Endothelial cell (in vitro differentiated cells): ENCODE results near the gene OR3A2. TPM values are rescaled to one million over a fixed set of nuclear protein-coding genes. Genes with fewer than 3 reads are reported as not detected.

Source experiments
- DNase-seq: peaks from one replicate; pipeline ENCODE4 v3.0.0; 2021; ENCODE audit warnings: low spot score
- H3K27ac Mint-ChIP-seq: one replicate; pipeline ENCODE4 v1.8.0; 2021; ENCODE audit warnings: mixed read lengths, inconsistent platforms; ENCODE audit not compliant: unreplicated experiment
- H3K27me3 Mint-ChIP-seq: one replicate; pipeline ENCODE4 v1.8.0; 2021; ENCODE audit warnings: mild to moderate bottlenecking, moderate library complexity, mixed read lengths, inconsistent platforms; ENCODE audit not compliant: unreplicated experiment
- H3K36me3 Mint-ChIP-seq: one replicate; pipeline ENCODE4 v1.8.0; 2021; ENCODE audit warnings: mild to moderate bottlenecking, low read depth, mixed read lengths, inconsistent platforms; ENCODE audit not compliant: unreplicated experiment
- H3K4me1 Mint-ChIP-seq: one replicate; pipeline ENCODE4 v1.8.0; 2021; ENCODE audit warnings: mild to moderate bottlenecking, mixed read lengths, inconsistent platforms; ENCODE audit not compliant: unreplicated experiment
- H3K4me3 Mint-ChIP-seq: one replicate; pipeline ENCODE4 v1.8.0; 2021; ENCODE audit warnings: mild to moderate bottlenecking, mixed read lengths, inconsistent platforms; ENCODE audit not compliant: unreplicated experiment
- H3K9me3 Mint-ChIP-seq: one replicate; pipeline ENCODE4 v1.8.0; 2021; ENCODE audit warnings: mixed read lengths, inconsistent platforms; ENCODE audit not compliant: unreplicated experiment
- total RNA-seq: library from RNA; stranded (reverse); fragmentation: NEBNext Ultra II Directional; extraction: Animal tissue kit (Norgen Biotek cat#: 25700); gene quantifications from one replicate; pipeline ENCODE4 v1.2.1, GENCODE V29; 2021; ENCODE audit not compliant: unreplicated experiment
- TF ChIP-seq, protein P1 (sequence below): fragments of 200-600 bp; sonication (generic); IDR thresholded peaks from one replicate; pipeline ENCODE4 v1.5.0; 2021; ENCODE audit warnings: antibody characterized with exemption; ENCODE audit not compliant: unreplicated experiment

OR3A2 gene
- total RNA-seq, 1 donor from 2014 or later: not detected

DNA sequence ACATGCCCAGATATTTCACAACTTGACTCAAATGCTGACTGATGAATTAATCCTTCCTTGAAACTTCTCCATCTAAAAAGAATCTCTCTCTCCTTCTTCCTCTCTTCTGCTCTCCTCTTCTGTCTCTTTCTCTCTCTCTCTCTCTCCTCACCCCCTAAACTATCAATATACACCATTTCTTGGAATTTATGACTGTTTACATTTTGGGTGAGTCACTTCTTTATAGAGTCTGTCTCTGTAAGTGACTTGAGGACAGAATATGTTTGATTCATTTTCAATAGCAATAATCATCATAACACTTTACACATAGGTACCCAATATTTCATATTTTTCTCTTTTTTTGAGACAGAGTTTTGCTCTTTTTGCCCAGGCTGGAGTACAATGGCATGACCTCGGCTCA lies 103.2 kb downstream of the OR3A2 start:
- Mint-ChIP-seq H3K4me1 (no peaks in the 10 kb centered on the region), H3K4me3 (no peak overlapping the region), H3K36me3 (no peaks in the 10 kb centered on the region), H3K27me3 (peaks cover 3% of the 10 kb centered on the region), H3K9me3 (no peaks in the 10 kb centered on the region), H3K27ac (no peak overlapping the region)
- TF ChIP-seq, protein P1, sequence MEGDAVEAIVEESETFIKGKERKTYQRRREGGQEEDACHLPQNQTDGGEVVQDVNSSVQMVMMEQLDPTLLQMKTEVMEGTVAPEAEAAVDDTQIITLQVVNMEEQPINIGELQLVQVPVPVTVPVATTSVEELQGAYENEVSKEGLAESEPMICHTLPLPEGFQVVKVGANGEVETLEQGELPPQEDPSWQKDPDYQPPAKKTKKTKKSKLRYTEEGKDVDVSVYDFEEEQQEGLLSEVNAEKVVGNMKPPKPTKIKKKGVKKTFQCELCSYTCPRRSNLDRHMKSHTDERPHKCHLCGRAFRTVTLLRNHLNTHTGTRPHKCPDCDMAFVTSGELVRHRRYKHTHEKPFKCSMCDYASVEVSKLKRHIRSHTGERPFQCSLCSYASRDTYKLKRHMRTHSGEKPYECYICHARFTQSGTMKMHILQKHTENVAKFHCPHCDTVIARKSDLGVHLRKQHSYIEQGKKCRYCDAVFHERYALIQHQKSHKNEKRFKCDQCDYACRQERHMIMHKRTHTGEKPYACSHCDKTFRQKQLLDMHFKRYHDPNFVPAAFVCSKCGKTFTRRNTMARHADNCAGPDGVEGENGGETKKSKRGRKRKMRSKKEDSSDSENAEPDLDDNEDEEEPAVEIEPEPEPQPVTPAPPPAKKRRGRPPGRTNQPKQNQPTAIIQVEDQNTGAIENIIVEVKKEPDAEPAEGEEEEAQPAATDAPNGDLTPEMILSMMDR: no peak
- no peak for DNase-seq

DNA sequence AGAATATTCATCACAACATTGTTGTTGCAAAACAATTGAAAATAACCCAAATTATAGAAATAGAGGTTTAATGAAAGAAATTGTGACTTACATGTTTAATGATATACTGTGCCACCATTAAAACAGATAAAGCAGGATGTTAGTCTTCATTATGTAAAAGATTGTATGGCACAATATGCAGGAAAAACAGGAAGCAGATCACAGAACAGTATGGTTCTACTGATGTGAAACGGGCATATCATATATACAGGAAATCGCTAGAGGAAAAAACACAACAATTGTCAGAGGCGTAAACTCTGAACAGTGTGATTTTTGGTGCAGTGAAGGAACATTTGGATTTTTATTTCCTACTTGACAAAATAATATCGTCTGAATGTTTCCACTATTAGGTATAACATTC lies 110.0 kb downstream of the OR3A2 start:
- no peak overlapping the region for H3K4me3 Mint-ChIP-seq
- H3K27ac Mint-ChIP-seq: no peak overlapping the region
- H3K36me3 Mint-ChIP-seq: no peaks in the 10 kb centered on the region
- TF ChIP-seq, protein P1: no peak
- no peak for DNase-seq
- no peaks in the 10 kb centered on the region for H3K27me3 Mint-ChIP-seq
- H3K4me1 Mint-ChIP-seq: no peaks in the 10 kb centered on the region
- no peaks in the 10 kb centered on the region for H3K9me3 Mint-ChIP-seq

DNA sequence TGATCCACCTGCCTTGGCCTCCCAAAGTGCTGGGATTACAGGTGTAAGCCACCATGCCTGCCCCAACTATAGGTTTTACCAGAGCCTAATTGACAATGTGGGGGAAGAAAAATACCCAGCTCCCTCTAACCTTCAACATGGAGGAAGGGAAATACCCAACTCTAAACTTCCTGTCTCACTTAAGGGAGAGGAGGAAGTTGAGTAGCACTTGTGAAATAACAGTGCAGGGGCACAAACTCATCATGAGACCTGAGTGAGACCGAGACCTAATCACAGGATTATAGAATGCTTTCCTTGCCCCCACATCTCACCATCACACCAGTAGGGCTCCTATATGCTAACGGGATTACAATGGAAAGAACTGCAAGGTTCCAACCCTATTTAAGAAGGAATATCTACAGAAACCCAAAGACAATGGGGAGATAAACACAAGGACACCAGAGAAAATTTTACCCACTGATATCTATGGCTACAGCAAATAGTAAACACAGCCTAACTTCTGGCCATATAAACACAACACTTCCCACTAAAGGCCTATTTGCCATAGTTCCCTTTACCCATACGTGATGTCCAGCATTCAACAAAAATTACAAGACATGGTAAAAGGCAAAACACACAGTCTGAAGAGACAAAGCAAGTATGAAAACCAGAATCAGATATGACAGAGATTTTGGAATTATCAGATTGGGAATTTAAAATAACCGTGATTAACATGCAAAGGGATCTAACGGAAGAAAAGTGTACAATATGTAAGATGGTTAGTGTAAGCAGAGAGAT lies 114.8 kb downstream of the OR3A2 start:
- no peaks in the 10 kb centered on the region for H3K4me1 Mint-ChIP-seq
- H3K36me3 Mint-ChIP-seq: no peaks in the 10 kb centered on the region
- no peak overlapping the region for H3K27ac Mint-ChIP-seq
- peaks cover 2% of the 10 kb centered on the region for H3K27me3 Mint-ChIP-seq
- TF ChIP-seq, protein P1: no peak
- no peak overlapping the region for H3K4me3 Mint-ChIP-seq
- no peaks in the 10 kb centered on the region for H3K9me3 Mint-ChIP-seq
- DNase-seq: no peak

DNA sequence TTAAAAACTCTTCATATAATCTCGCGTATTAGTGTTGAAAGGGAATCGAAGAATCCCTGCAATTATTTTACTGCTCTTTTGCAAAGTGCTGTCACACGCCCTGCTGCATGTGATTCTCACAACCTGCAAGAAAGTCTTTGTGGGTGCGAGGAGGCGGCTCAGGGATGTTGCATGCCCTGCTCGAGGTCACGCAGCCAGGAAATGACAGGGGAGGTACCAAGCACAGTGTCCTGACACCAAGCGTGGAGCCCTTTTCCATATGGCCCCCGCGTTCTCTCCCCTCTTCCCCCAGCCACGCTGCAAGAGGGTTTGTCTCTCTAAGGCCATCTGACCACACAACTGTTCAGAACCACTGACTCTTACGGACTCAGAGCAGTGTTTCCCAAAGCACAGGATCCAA lies 125.5 kb downstream of the OR3A2 start:
- Mint-ChIP-seq H3K9me3 (no peaks in the 10 kb centered on the region), H3K36me3 (no peaks in the 10 kb centered on the region), H3K27me3 (peaks cover 4% of the 10 kb centered on the region), H3K4me3 (no peak overlapping the region), H3K27ac (no peak overlapping the region), H3K4me1 (no peaks in the 10 kb centered on the region)
- TF ChIP-seq, protein P1: no peak
- no peak for DNase-seq

DNA sequence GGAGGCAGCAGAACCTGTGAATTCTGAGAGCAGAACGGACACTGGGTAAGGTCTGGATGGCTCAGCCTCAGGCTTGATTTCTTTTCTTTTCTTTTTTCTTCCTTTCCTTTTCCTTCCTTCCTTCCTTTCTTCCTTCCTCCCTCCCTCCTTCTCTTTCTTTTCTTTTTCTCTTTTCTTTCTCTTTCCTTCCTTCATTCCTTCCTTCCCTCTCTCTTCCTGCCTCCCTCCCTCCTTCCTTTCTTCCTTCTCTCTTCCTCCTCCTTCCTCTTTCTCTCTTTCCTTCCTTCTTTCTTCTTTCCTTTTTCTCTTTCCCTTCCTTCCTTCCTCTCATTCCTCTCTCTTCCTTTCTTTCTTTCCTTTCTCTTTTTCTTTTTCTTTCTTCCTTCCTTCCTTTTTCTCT lies 125.9 kb downstream of the OR3A2 start:
- Mint-ChIP-seq H3K4me1 (no peaks in the 10 kb centered on the region), H3K36me3 (no peaks in the 10 kb centered on the region), H3K27me3 (peaks cover 3% of the 10 kb centered on the region), H3K9me3 (no peaks in the 10 kb centered on the region), H3K4me3 (no peak overlapping the region), H3K27ac (no peak overlapping the region)
- no peak for DNase-seq
- TF ChIP-seq, protein P1: no peak
